Measurements from ENCODE around the gene AGTR1.

The AGTR1 gene

GRCh38 chr3:148756311-148756710, 58.6 kb downstream of the AGTR1 start:
- TF ChIP-seq, protein P1, sequence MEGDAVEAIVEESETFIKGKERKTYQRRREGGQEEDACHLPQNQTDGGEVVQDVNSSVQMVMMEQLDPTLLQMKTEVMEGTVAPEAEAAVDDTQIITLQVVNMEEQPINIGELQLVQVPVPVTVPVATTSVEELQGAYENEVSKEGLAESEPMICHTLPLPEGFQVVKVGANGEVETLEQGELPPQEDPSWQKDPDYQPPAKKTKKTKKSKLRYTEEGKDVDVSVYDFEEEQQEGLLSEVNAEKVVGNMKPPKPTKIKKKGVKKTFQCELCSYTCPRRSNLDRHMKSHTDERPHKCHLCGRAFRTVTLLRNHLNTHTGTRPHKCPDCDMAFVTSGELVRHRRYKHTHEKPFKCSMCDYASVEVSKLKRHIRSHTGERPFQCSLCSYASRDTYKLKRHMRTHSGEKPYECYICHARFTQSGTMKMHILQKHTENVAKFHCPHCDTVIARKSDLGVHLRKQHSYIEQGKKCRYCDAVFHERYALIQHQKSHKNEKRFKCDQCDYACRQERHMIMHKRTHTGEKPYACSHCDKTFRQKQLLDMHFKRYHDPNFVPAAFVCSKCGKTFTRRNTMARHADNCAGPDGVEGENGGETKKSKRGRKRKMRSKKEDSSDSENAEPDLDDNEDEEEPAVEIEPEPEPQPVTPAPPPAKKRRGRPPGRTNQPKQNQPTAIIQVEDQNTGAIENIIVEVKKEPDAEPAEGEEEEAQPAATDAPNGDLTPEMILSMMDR (conservative IDR thresholded peaks at IDR 0.05; ENCODE audit: low read depth, low read length) = no peak
- no peak overlapping the region for H3K4me3 ChIP-seq (ENCODE audit: low read depth, low read length)
- no peak for DNase-seq (ENCODE audit: low read depth)

DNA sequence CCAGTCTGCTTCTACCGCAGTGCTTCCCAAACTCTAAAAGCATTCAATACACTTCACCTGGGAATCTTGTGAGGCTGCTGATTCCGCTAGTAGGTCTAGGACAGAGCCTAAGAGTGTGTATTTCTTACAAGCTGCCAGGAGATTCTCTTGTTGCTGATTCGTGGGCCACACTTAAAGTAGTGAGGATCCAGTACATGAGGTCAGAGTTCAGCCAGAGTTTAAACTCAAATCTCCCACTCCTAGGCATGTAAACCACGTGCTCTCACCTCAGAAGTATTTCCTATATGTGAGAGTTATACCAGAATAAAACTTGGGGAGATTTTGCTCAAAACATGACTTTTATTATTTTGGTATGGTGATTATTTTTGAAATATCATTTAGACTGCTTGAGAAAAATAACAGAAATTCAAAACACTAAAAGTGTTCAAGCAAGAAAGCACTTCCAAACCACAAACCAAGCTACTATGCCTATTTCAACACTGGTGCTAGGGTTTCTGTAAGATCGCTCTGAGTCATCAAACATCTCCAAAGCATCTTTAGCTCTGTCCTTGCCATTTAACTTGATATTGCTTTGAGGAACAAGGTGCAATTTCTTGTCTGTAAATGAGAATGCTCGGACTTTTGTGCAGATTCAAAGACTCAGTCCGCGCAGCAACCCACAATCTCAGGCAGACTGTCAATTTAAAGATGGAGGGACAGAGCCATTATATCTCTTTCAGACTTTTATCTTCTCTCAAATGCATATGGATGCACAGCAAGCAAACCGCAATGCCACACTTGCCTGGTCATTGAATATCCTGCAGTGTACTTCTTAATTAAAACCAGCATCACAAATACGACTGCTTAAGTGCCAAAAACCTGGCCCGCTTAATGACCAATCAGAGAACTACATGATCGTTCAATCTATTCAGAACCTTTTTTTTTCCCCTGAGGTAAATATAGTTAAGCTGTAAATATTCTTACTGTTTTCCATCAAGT, 59.8 kb downstream of the AGTR1 start:
- no peak overlapping the region for H3K4me3 ChIP-seq (ENCODE audit: low read depth, low read length)
- TF ChIP-seq, protein P1 (conservative IDR thresholded peaks at IDR 0.05; ENCODE audit: low read depth, low read length) = no peak
- peak; percentile 95 for DNase-seq (ENCODE audit: low read depth)

- TF ChIP-seq, protein P1 (conservative IDR thresholded peaks at IDR 0.05; ENCODE audit: low read depth, low read length) = no peak
- DNase-seq (ENCODE audit: low read depth) = no peak
Observed at GRCh38 chr3:148758303-148758884, 60.7 kb downstream of the AGTR1 start.

GRCh38 chr3:148759430-148759829, 61.7 kb downstream of the AGTR1 start:
- no peak for DNase-seq (ENCODE audit: low read depth)
- TF ChIP-seq, protein P1 (conservative IDR thresholded peaks at IDR 0.05; ENCODE audit: low read depth, low read length) = no peak
- H3K4me3 ChIP-seq (ENCODE audit: low read depth, low read length) = no peak overlapping the region

More at GRCh38 chr3:148758303-148758884, 60.7 kb downstream of the AGTR1 start:
- H3K4me3 ChIP-seq (ENCODE audit: low read depth, low read length) = no peak overlapping the region

GRCh38 chr3:148763156-148763680, 65.5 kb downstream of the AGTR1 start:
- TF ChIP-seq, protein P1 (conservative IDR thresholded peaks at IDR 0.05; ENCODE audit: low read depth, low read length) = no peak
- H3K4me3 ChIP-seq (ENCODE audit: low read depth, low read length) = no peak overlapping the region
- no peak for DNase-seq (ENCODE audit: low read depth)

DNA sequence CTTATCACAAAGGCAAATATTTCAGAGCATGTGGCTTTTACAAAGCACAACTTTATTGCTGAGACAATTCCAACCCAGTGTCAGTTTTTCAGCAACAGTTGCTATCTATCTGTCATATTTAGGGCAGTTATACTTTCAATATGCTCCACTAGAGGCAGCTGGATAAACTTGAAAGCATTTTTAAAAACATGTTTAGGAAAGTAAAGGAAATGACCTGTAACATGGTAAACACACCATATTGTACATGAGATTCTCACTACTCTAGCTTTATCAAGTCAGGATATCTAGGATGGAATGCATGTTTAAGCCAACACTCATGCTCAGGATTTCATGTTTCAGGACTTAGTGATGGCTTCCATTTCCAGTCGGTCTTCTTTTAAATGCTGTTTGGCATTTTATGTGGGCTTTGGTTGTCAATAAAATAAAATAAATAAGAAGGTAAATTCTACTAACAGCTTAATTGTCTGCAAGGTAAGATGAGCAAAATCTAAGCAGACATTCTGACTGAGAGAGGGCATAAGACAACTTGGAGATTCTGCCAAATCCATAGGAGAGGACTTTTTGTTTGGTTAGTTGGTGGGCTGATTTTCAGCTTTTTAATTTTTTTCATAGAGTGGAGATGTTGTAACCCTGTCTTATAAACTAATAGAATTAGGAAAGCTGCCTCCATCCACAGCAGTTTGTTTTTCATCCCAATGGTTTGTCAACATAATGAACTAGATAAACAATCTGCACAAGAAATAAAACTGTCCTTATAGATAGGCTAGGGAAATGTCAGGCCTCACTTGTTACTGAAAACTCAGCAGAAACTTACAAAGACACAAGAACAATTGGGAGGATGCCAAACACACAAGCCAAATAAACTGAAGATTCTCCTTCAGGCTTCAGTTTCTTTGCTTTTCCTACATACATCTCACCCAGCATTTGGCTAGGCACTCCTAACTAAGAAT, 66.6 kb downstream of the AGTR1 start:
- no peak overlapping the region for H3K4me3 ChIP-seq (ENCODE audit: low read depth, low read length)
- peak; percentile 60 for DNase-seq (ENCODE audit: low read depth)
- TF ChIP-seq, protein P1 (conservative IDR thresholded peaks at IDR 0.05; ENCODE audit: low read depth, low read length) = no peak

Measured in choroid plexus epithelial cell (primary cell).